H4 (cell line): ENCODE results near the gene TMEM238L. TPM values are rescaled to one million over a fixed set of nuclear protein-coding genes. Genes with fewer than 3 reads are reported as not detected.

Experiments
- total RNA-seq: library from RNA; depleted of rRNA; stranded (reverse); fragments of >200 nt; shearing (Covaris generic); gene quantifications from 2 replicates; pipeline ENCODE4 v1.2.3, GENCODE V29; 2014; rRNA removed

TMEM238L gene
- total RNA-seq, 1 experiment from 2014 or later = not detected

Other genes starting within 250 kb of the TMEM238L start
- gene MYH3, start 146.8 kb downstream of the TMEM238L start, total RNA-seq = 0.04 TPM in 1 of 2 replicates, not detected in the other
- 24.7 and 27.6 TPM in 2 replicates for gene SCO1, start 106.6 kb downstream of the TMEM238L start, total RNA-seq
- 8.5 and 8.8 TPM in 2 replicates for gene ADPRM, start 106.5 kb downstream of the TMEM238L start, total RNA-seq
- gene TMEM220, start 74.1 kb downstream of the TMEM238L start, total RNA-seq = not detected in 2 replicates
- not detected in 2 replicates for gene PIRT, start 34.0 kb upstream of the TMEM238L start, total RNA-seq